Measurements from ENCODE around the gene GNB5.

GNB5 gene

DNA sequence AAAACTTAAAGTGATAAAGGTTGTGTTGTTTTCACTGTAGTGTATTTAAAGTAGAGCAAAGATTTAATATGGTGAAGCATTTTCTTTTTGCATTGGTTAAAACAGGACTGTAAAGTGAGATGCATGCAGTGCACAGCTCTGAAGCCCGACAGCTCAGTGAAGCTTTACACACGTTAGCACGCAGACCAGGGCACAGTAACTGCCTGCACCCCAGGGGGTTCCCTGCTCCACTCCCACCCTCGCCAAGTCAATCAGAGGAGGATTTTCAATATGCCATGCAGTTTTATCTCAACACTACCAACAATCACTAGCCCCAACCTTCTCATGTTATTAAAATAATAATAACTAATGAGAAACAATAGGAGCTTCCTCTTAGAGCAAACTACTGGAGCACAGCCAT lies 50.5 kb downstream of the GNB5 start:
- no peak overlapping the region for H3K27ac ChIP-seq (ENCODE audit: low read length)
- H3K27me3 ChIP-seq (replicated peaks; ENCODE audit: insufficient read depth, low read length) = no peaks in the 10 kb centered on the region
- H3K79me2 ChIP-seq (ENCODE audit: low read length) = no peaks in the 10 kb centered on the region
- H3K9me2 ChIP-seq (replicated peaks; ENCODE audit: insufficient read depth, low read length) = no peaks in the 10 kb centered on the region
- no peak overlapping the region for H3K4me3 ChIP-seq (ENCODE audit: low read length)
- DNase-seq = no peak
- H3K9me3 ChIP-seq (replicated peaks; ENCODE audit: insufficient read depth, low read length) = no peaks in the 10 kb centered on the region
- no peak overlapping the region for H3K4me2 ChIP-seq (ENCODE audit: low read depth, low read length)
- no peaks in the 10 kb centered on the region for H4K20me1 ChIP-seq (ENCODE audit: insufficient read depth, low read length)
- H3K4me1 ChIP-seq (ENCODE audit: low read length) = no peaks in the 10 kb centered on the region
- TF ChIP-seq EZH2 (optimal IDR thresholded peaks at IDR 0.05; ENCODE audit: low read depth, low read length) (no peak), EZH2phosphoT487 (IDR thresholded peaks at IDR 0.05; ENCODE audit: low read length) (no peak)
- TF ChIP-seq, protein P1, sequence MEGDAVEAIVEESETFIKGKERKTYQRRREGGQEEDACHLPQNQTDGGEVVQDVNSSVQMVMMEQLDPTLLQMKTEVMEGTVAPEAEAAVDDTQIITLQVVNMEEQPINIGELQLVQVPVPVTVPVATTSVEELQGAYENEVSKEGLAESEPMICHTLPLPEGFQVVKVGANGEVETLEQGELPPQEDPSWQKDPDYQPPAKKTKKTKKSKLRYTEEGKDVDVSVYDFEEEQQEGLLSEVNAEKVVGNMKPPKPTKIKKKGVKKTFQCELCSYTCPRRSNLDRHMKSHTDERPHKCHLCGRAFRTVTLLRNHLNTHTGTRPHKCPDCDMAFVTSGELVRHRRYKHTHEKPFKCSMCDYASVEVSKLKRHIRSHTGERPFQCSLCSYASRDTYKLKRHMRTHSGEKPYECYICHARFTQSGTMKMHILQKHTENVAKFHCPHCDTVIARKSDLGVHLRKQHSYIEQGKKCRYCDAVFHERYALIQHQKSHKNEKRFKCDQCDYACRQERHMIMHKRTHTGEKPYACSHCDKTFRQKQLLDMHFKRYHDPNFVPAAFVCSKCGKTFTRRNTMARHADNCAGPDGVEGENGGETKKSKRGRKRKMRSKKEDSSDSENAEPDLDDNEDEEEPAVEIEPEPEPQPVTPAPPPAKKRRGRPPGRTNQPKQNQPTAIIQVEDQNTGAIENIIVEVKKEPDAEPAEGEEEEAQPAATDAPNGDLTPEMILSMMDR (IDR thresholded peaks at IDR 0.05; ENCODE audit: low read length) = no peak
- H3F3A ChIP-seq (ENCODE audit: insufficient read depth, low read length) = no peaks in the 10 kb centered on the region
- H2AFZ ChIP-seq (ENCODE audit: low read length) = no peak overlapping the region
- no peaks in the 10 kb centered on the region for H3K36me3 ChIP-seq (replicated peaks; ENCODE audit: insufficient read depth, low read length)
- H3K9ac ChIP-seq (ENCODE audit: low read length) = no peak overlapping the region

DNA sequence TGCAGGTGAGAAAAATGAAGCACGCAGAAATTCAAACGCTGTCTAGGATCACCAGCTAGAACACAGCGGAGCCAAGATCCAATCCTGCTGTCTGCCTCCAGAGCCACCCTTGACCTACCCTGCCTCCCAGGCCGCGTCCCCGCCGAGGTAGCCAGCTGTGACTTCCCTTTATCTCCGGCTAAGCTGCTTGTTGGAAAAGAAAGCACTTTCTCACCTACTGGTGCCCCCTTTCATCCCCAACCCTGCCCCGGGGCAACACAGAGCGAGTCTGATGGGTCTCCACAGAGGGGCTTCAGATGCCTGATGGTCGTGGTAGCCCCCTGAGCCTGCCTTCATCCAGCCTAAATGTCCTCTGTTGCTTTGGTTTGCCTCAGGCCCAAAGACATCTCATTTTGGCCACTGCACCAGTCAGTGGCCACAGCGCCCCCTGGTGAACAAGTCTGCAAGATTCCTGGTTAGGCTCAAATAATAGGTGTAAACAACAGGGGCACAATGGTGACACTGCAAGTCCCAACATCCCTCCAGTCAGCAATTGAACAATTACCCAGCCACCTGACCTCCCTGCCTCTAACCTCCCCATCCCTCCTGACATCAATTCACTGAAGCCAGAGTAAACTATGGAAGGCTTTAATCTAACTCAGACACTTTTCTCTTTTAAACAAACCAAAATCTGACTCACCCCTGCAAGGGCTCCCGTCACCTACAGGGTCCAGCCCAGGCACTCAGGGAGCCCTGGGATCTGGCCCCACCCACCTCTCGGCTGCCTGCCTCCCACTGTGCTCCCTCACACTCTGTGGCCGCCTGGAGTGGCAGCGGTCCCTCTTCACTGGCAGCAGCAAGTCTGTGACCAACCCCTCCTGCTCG lies 51.4 kb downstream of the GNB5 start:
- H3K79me2 ChIP-seq (ENCODE audit: low read length) = no peaks in the 10 kb centered on the region
- H3K4me2 ChIP-seq (ENCODE audit: low read depth, low read length) = no peak overlapping the region
- no peaks in the 10 kb centered on the region for H4K20me1 ChIP-seq (ENCODE audit: insufficient read depth, low read length)
- no peaks in the 10 kb centered on the region for H3K27me3 ChIP-seq (replicated peaks; ENCODE audit: insufficient read depth, low read length)
- H3K9ac ChIP-seq (ENCODE audit: low read length) = no peak overlapping the region
- H3F3A ChIP-seq (ENCODE audit: insufficient read depth, low read length) = no peaks in the 10 kb centered on the region
- H3K27ac ChIP-seq (ENCODE audit: low read length) = no peak overlapping the region
- peak overlapping the region; percentile 44; the same call in 1 of the 2 replicates for H2AFZ ChIP-seq (ENCODE audit: low read length)
- no peak overlapping the region for H3K4me3 ChIP-seq (ENCODE audit: low read length)
- H3K9me3 ChIP-seq (replicated peaks; ENCODE audit: insufficient read depth, low read length) = no peaks in the 10 kb centered on the region
- DNase-seq = peak; percentile 71
- H3K4me1 ChIP-seq (ENCODE audit: low read length) = no peaks in the 10 kb centered on the region
- no peaks in the 10 kb centered on the region for H3K36me3 ChIP-seq (replicated peaks; ENCODE audit: insufficient read depth, low read length)
- H3K9me2 ChIP-seq (replicated peaks; ENCODE audit: insufficient read depth, low read length) = no peaks in the 10 kb centered on the region
- TF ChIP-seq, protein P1 (IDR thresholded peaks at IDR 0.05; ENCODE audit: low read length) = peak; percentile 93
- no peak for TF ChIP-seq EZH2phosphoT487 (IDR thresholded peaks at IDR 0.05; ENCODE audit: low read length)

DNA sequence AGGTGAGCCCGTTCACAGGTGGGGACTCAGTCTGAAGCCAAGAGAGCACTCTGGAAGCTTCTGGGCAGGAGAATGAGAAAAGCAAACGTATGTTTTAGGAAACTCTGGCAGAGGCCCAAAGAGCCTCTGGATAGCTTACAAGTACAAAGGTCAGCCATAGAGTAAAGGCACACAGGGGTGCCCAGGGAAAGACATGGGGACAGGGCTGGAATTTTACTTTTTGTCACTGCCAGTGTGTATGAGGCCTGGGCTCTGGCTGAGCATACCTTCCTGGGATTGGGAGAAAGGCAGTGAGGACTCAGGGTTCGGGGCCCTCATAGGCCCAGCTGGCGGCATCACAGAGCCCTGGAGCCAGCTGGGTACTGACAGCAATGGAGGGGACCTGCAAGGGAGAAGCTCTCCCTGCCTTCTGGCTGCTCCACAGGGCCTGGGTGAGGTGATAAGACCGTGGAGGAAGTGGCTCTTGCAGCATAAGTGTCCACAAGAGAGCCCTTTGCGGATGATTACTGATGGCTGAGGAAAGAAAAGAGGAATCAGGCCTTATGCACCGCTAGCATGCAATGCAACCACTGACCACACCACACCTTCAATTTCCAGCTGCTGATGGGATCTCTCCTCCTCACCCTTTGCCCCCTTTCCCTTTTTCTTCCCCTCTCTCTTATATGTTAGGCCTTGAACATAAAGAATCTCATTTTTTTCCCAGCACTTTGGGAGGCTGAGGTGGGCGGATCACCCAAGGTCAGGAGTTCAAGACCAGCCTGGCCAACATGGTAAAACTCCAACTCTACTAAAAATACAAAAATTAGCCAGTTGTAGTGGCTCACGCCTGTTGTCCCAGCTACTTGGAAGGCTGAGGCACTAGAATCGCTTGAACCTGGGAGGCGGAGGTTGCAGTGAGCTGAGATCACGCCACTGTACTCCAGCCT lies 53.5 kb downstream of the GNB5 start:
- Histone ChIP-seq H3K36me3 (replicated peaks; ENCODE audit: insufficient read depth, low read length) (no peaks in the 10 kb centered on the region), H3F3A (ENCODE audit: insufficient read depth, low read length) (no peaks in the 10 kb centered on the region), H4K20me1 (ENCODE audit: insufficient read depth, low read length) (no peaks in the 10 kb centered on the region), H3K4me3 (ENCODE audit: low read length) (no peak overlapping the region), H3K9me3 (replicated peaks; ENCODE audit: insufficient read depth, low read length) (no peaks in the 10 kb centered on the region), H3K9me2 (replicated peaks; ENCODE audit: insufficient read depth, low read length) (no peaks in the 10 kb centered on the region), H3K79me2 (ENCODE audit: low read length) (no peaks in the 10 kb centered on the region), H2AFZ (ENCODE audit: low read length) (no peak overlapping the region), H3K27ac (ENCODE audit: low read length) (no peak overlapping the region), H3K27me3 (replicated peaks; ENCODE audit: insufficient read depth, low read length) (no peaks in the 10 kb centered on the region), H3K4me1 (ENCODE audit: low read length) (no peaks in the 10 kb centered on the region), H3K4me2 (ENCODE audit: low read depth, low read length) (no peak overlapping the region), H3K9ac (ENCODE audit: low read length) (no peak overlapping the region)
- DNase-seq = no peak
- TF ChIP-seq EZH2 (optimal IDR thresholded peaks at IDR 0.05; ENCODE audit: low read depth, low read length) = no peak
- no peak for TF ChIP-seq EZH2phosphoT487 (IDR thresholded peaks at IDR 0.05; ENCODE audit: low read length)
- TF ChIP-seq, protein P1 (IDR thresholded peaks at IDR 0.05; ENCODE audit: low read length) = no peak
